Caco-2 (cell line): ENCODE results near the gene OTUB1. TPM values are rescaled to one million over a fixed set of nuclear protein-coding genes. Genes with fewer than 3 reads are reported as not detected.

ENCODE experiments used
- BruUV-seq: library from RNA; stranded (reverse); fragments of 400-500 nt; replicated peaks from 2 replicates; lab custom pipeline; 2021; lab: Mats Ljungman, UMichigan
- CTCF ChIA-PET: fragments of 300-600 bp; sonication (Branson Sonifier 250); formaldehyde crosslinking; loops from one replicate; lab custom pipeline; 2022; ENCODE audit warnings: antibody characterized with exemption; lab: Charles Lee
- POLR2A ChIA-PET: fragments of 300-600 bp; sonication (Branson Sonifier 250); formaldehyde crosslinking; loops from one replicate; lab custom pipeline; 2022; ENCODE audit warnings: antibody characterized with exemption; lab: Charles Lee
- DNase-seq, 2 experiments: peaks; one replicate each; pipeline versions ENCODE4 v3.0.0 to v3.0.0-alpha.2; 2020 to 2022
- H3K27me3 ChIP-seq: replicated peaks from 2 replicates; pipeline ENCODE4 v1.6.0; 2011; ENCODE audit warnings: low read length; ENCODE audit not compliant: control insufficient read depth, insufficient read depth
- H3K36me3 ChIP-seq: 2 replicates; pipeline ENCODE4 v1.5.1; 2011; ENCODE audit warnings: low read length; ENCODE audit not compliant: control insufficient read depth, insufficient read depth
- H3K4me1 ChIP-seq: fragments of 250-450 bp; sonication (Bioruptor Pico); 2 replicates; pipeline ENCODE4 v1.5.1; 2020; ENCODE audit warnings: mild to moderate bottlenecking
- H3K4me3 ChIP-seq: 2 replicates; pipeline ENCODE4 v1.5.1; 2011; ENCODE audit warnings: low read depth, mild to moderate bottlenecking, control low read depth, low read length
- H3K9me3 ChIP-seq: fragments of 250-450 bp; sonication (Bioruptor Pico); 2 replicates; pipeline ENCODE4 v1.5.1; 2020; ENCODE audit warnings: mild to moderate bottlenecking, moderate library complexity
- H3K27ac Mint-ChIP-seq: one replicate; pipeline ENCODE4 v1.8.0; 2022; ENCODE audit warnings: mixed read lengths; ENCODE audit not compliant: unreplicated experiment
- H3K27me3 Mint-ChIP-seq: one replicate; pipeline ENCODE4 v1.8.0; 2022; ENCODE audit warnings: mixed read lengths; ENCODE audit not compliant: insufficient read depth, unreplicated experiment
- H3K36me3 Mint-ChIP-seq: one replicate; pipeline ENCODE4 v1.8.0; 2022; ENCODE audit warnings: mild to moderate bottlenecking, mixed read lengths; ENCODE audit not compliant: insufficient read depth, unreplicated experiment
- H3K4me1 Mint-ChIP-seq: one replicate; pipeline ENCODE4 v1.8.0; 2022; ENCODE audit warnings: low read depth, mixed read lengths; ENCODE audit not compliant: unreplicated experiment
- H3K4me3 Mint-ChIP-seq: one replicate; pipeline ENCODE4 v1.8.0; 2022; ENCODE audit warnings: mild to moderate bottlenecking, moderate library complexity, mixed read lengths; ENCODE audit not compliant: unreplicated experiment
- H3K9me3 Mint-ChIP-seq: one replicate; pipeline ENCODE4 v1.8.0; 2022; ENCODE audit warnings: mixed read lengths; ENCODE audit not compliant: unreplicated experiment
- CTCF ChIP-seq, 2 experiments: fragments of 200-600 bp in 1 of 2; IDR thresholded peaks; 1 replicate in 1 of 2; 2 replicates in 1 of 2; pipeline versions ENCODE4 v1.5.1 to v1.8.0; 2011 to 2022; ENCODE audit warnings: antibody characterized with exemption in 1 of 2, control low read depth in 1 of 2, inconsistent platforms in 1 of 2, low read depth in 1 of 2, low read length in 1 of 2, mild to moderate bottlenecking in 1 of 2, moderate library complexity in 1 of 2; ENCODE audit not compliant: insufficient read depth in 1 of 2, severe bottlenecking in 1 of 2, unreplicated experiment in 1 of 2
- intact Hi-C: fragments of 100-400 bp; cut with micrococcal nuclease; formaldehyde crosslinking; loops from one replicate; pipeline ENCODE4 v1.10.0; 2022; ENCODE audit not compliant: unreplicated experiment
- total RNA-seq: library from RNA; stranded (reverse); gene quantifications from 2 replicates; pipeline ENCODE4 v1.2.3, GENCODE V29; 2022

OTUB1 gene
- total RNA-seq, 1 experiment from 2014 or later, result 152 TPM

- no peaks in the 10 kb centered on the region for H3K27me3 ChIP-seq
- H3K9me3 ChIP-seq, result no peaks in the 10 kb centered on the region
- peaks cover 4% of the 10 kb centered on the region; the same call in 1 of the 2 replicates for H3K4me1 ChIP-seq
- Mint-ChIP-seq H3K9me3 (no peaks in the 10 kb centered on the region), H3K36me3 (peaks cover 32% of the 10 kb centered on the region), H3K27ac (no peak overlapping the region), H3K4me1 (peaks cover 6% of the 10 kb centered on the region), H3K4me3 (no peak overlapping the region), H3K27me3 (no peaks in the 10 kb centered on the region)
- POLR2A ChIA-PET, result no interaction called here
- CTCF ChIA-PET, result interaction anchor here (1.1 kb wide), 1 partner anchor 103 kb away, joined by 3 read pairs; the partner anchor contains the start of gene MARK2
- peaks cover 1% of the 10 kb centered on the region; the same call in 1 of the 2 replicates for H3K36me3 ChIP-seq
- no peak for DNase-seq
- intact Hi-C loops, result no loop called here
- no TSS peak for BruUV-seq
- no peak for TF ChIP-seq CTCF (IDR thresholded peaks at IDR 0.05; ENCODE audit: insufficient read depth in 1 of 2, low read depth in 1 of 2, low read length in 1 of 2, severe bottlenecking in 1 of 2, unreplicated experiment in 1 of 2)
- H3K4me3 ChIP-seq, result no peak overlapping the region
Observed at GRCh38 chr11:63941901-63942300, 44.3 kb upstream of the OTUB1 start.

GRCh38 chr11:63942803-63943202, 43.4 kb upstream of the OTUB1 start:
- DNase-seq, result no peak
- H3K36me3 Mint-ChIP-seq, result peaks cover 37% of the 10 kb centered on the region
- no peaks in the 10 kb centered on the region for H3K9me3 Mint-ChIP-seq
- Histone ChIP-seq H3K4me3 (no peak overlapping the region), H3K36me3 (peaks cover 1% of the 10 kb centered on the region; the same call in 1 of the 2 replicates), H3K4me1 (peaks cover 4% of the 10 kb centered on the region; the same call in 1 of the 2 replicates), H3K9me3 (no peaks in the 10 kb centered on the region), H3K27me3 (no peaks in the 10 kb centered on the region)
- H3K4me1 Mint-ChIP-seq, result peaks cover 6% of the 10 kb centered on the region
- intact Hi-C loops, result no loop called here
- BruUV-seq, result no TSS peak
- ChIA-PET CTCF (interaction anchor here (1.1 kb wide), 1 partner anchor 104 kb away, joined by 3 read pairs; the partner anchor contains the start of gene MARK2), POLR2A (no interaction called here)
- H3K27ac Mint-ChIP-seq, result no peak overlapping the region
- no peak for TF ChIP-seq CTCF (IDR thresholded peaks at IDR 0.05; ENCODE audit: insufficient read depth in 1 of 2, low read depth in 1 of 2, low read length in 1 of 2, severe bottlenecking in 1 of 2, unreplicated experiment in 1 of 2)
- no peaks in the 10 kb centered on the region for H3K27me3 Mint-ChIP-seq
- no peak overlapping the region for H3K4me3 Mint-ChIP-seq

GRCh38 chr11:63944987-63945386, 41.3 kb upstream of the OTUB1 start:
- CTCF ChIA-PET, result interaction anchor here (0.9 to 1.9 kb wide), 8 partner anchors 12 to 116 kb away, joined by 3 to 67 read pairs (median 6); partner anchors contain the start of genes COX8A and MARK2
- H3K4me3 ChIP-seq, result no peak overlapping the region
- H3K9me3 Mint-ChIP-seq, result no peaks in the 10 kb centered on the region
- no peaks in the 10 kb centered on the region for H3K27me3 Mint-ChIP-seq
- peaks cover 1% of the 10 kb centered on the region; the same call in 1 of the 2 replicates for H3K36me3 ChIP-seq
- H3K9me3 ChIP-seq, result no peaks in the 10 kb centered on the region
- intact Hi-C loops, result loop anchor here (1.0 to 5.0 kb wide), 3 partner anchors 38 to 176 kb away; partner anchors contain the start of gene ZFTA
- H3K36me3 Mint-ChIP-seq, result peaks cover 34% of the 10 kb centered on the region
- no TSS peak for BruUV-seq
- POLR2A ChIA-PET, result no interaction called here
- no peak overlapping the region for H3K27ac Mint-ChIP-seq
- no peaks in the 10 kb centered on the region for H3K27me3 ChIP-seq
- no peak for DNase-seq
- peaks cover 4% of the 10 kb centered on the region; the same call in 1 of the 2 replicates for H3K4me1 ChIP-seq
- TF ChIP-seq CTCF (IDR thresholded peaks at IDR 0.05; ENCODE audit: insufficient read depth in 1 of 2, low read depth in 1 of 2, low read length in 1 of 2, severe bottlenecking in 1 of 2, unreplicated experiment in 1 of 2), result no peak
- no peak overlapping the region for H3K4me3 Mint-ChIP-seq
- H3K4me1 Mint-ChIP-seq, result no peaks in the 10 kb centered on the region
